Measurements from ENCODE around the gene WDPCP.
"Not testable (repeated sequence)": the region's sequence is repeated elsewhere in the genome, so short reads cannot be mapped to it uniquely, and the experiment has no call there.

WDPCP gene

GRCh38 chr2:63189026-63189425 lies 399.3 kb downstream of the WDPCP start:
- Histone ChIP-seq H3K36me3 (ENCODE audit: control insufficient read depth, insufficient read depth, low read length) (no peaks in the 10 kb centered on the region), H3K27me3 (ENCODE audit: control insufficient read depth, insufficient read depth, low read length) (no peaks in the 10 kb centered on the region), H3K4me1 (ENCODE audit: control insufficient read depth, insufficient read depth, low read length) (no peaks in the 10 kb centered on the region), H3K9me3 (ENCODE audit: control insufficient read depth, insufficient read depth, low read depth, low read length) (peaks cover 6% of the 10 kb centered on the region; the same call in 1 of the 2 replicates), H3K4me3 (ENCODE audit: low read depth, low read length) (no peak overlapping the region), H3K9ac (ENCODE audit: low read length) (no peak overlapping the region), H3K27ac (ENCODE audit: low read depth, low read length) (no peak overlapping the region)

- H3K9ac ChIP-seq (ENCODE audit: low read length) = no peak overlapping the region
- no peaks in the 10 kb centered on the region for H3K36me3 ChIP-seq (ENCODE audit: control insufficient read depth, insufficient read depth, low read length)
- no peaks in the 10 kb centered on the region for H3K27me3 ChIP-seq (ENCODE audit: control insufficient read depth, insufficient read depth, low read length)
- peaks cover 6% of the 10 kb centered on the region; the same call in 1 of the 2 replicates for H3K9me3 ChIP-seq (ENCODE audit: control insufficient read depth, insufficient read depth, low read depth, low read length)
- H3K4me3 ChIP-seq (ENCODE audit: low read depth, low read length) = no peak overlapping the region
- no peaks in the 10 kb centered on the region for H3K4me1 ChIP-seq (ENCODE audit: control insufficient read depth, insufficient read depth, low read length)
- no peak overlapping the region for H3K27ac ChIP-seq (ENCODE audit: low read depth, low read length)
Observed at GRCh38 chr2:63186331-63186730, 401.9 kb downstream of the WDPCP start.

- Histone ChIP-seq H3K27me3 (ENCODE audit: control insufficient read depth, insufficient read depth, low read length) (no peaks in the 10 kb centered on the region), H3K9ac (ENCODE audit: low read length) (no peak overlapping the region), H3K36me3 (ENCODE audit: control insufficient read depth, insufficient read depth, low read length) (no peaks in the 10 kb centered on the region), H3K27ac (ENCODE audit: low read depth, low read length) (no peak overlapping the region), H3K4me1 (ENCODE audit: control insufficient read depth, insufficient read depth, low read length) (no peaks in the 10 kb centered on the region), H3K9me3 (ENCODE audit: control insufficient read depth, insufficient read depth, low read depth, low read length) (0 out of 2 replicates have a peak, but pooled peaks cover 2% of the 10 kb centered on the region), H3K4me3 (ENCODE audit: low read depth, low read length) (no peak overlapping the region)
Observed at GRCh38 chr2:63163161-63163820, 425.0 kb downstream of the WDPCP start.

GRCh38 chr2:63159262-63159661 lies 429.0 kb downstream of the WDPCP start:
- no peaks in the 10 kb centered on the region for H3K27me3 ChIP-seq (ENCODE audit: control insufficient read depth, insufficient read depth, low read length)
- H3K27ac ChIP-seq (ENCODE audit: low read depth, low read length) = no peak overlapping the region
- no peak overlapping the region for H3K4me3 ChIP-seq (ENCODE audit: low read depth, low read length)
- H3K36me3 ChIP-seq (ENCODE audit: control insufficient read depth, insufficient read depth, low read length) = no peaks in the 10 kb centered on the region
- H3K9me3 ChIP-seq (ENCODE audit: control insufficient read depth, insufficient read depth, low read depth, low read length) = 0 out of 2 replicates have a peak, but pooled peaks cover 1% of the 10 kb centered on the region
- H3K9ac ChIP-seq (ENCODE audit: low read length) = no peak overlapping the region
- H3K4me1 ChIP-seq (ENCODE audit: control insufficient read depth, insufficient read depth, low read length) = no peaks in the 10 kb centered on the region

GRCh38 chr2:63136683-63137082 lies 451.6 kb downstream of the WDPCP start:
- not testable (repeated sequence) for H3K27me3 ChIP-seq (ENCODE audit: control insufficient read depth, insufficient read depth, low read length); H3K36me3 ChIP-seq (ENCODE audit: control insufficient read depth, insufficient read depth, low read length); H3K4me3 ChIP-seq (ENCODE audit: low read depth, low read length); H3K4me1 ChIP-seq (ENCODE audit: control insufficient read depth, insufficient read depth, low read length); H3K9ac ChIP-seq (ENCODE audit: low read length); H3K27ac ChIP-seq (ENCODE audit: low read depth, low read length)
- peaks cover 25% of the 10 kb centered on the region; the same call in 1 of the 2 replicates for H3K9me3 ChIP-seq (ENCODE audit: control insufficient read depth, insufficient read depth, low read depth, low read length)

GRCh38 chr2:63132020-63132419 lies 456.3 kb downstream of the WDPCP start:
- H3K27me3 ChIP-seq (ENCODE audit: control insufficient read depth, insufficient read depth, low read length) = no peaks in the 10 kb centered on the region
- no peak overlapping the region for H3K9ac ChIP-seq (ENCODE audit: low read length)
- H3K4me3 ChIP-seq (ENCODE audit: low read depth, low read length) = no peak overlapping the region
- H3K4me1 ChIP-seq (ENCODE audit: control insufficient read depth, insufficient read depth, low read length) = no peaks in the 10 kb centered on the region
- no peak overlapping the region for H3K27ac ChIP-seq (ENCODE audit: low read depth, low read length)
- H3K9me3 ChIP-seq (ENCODE audit: control insufficient read depth, insufficient read depth, low read depth, low read length) = peaks cover 12% of the 10 kb centered on the region; the same call in 1 of the 2 replicates
- H3K36me3 ChIP-seq (ENCODE audit: control insufficient read depth, insufficient read depth, low read length) = no peaks in the 10 kb centered on the region

- no peaks in the 10 kb centered on the region for H3K4me1 ChIP-seq (ENCODE audit: control insufficient read depth, insufficient read depth, low read length)
- no peaks in the 10 kb centered on the region for H3K36me3 ChIP-seq (ENCODE audit: control insufficient read depth, insufficient read depth, low read length)
- no peaks in the 10 kb centered on the region for H3K27me3 ChIP-seq (ENCODE audit: control insufficient read depth, insufficient read depth, low read length)
- H3K9me3 ChIP-seq (ENCODE audit: control insufficient read depth, insufficient read depth, low read depth, low read length) = peaks cover 7% of the 10 kb centered on the region; the same call in 1 of the 2 replicates
- H3K27ac ChIP-seq (ENCODE audit: low read depth, low read length) = no peak overlapping the region
- H3K4me3 ChIP-seq (ENCODE audit: low read depth, low read length) = no peak overlapping the region
- no peak overlapping the region for H3K9ac ChIP-seq (ENCODE audit: low read length)
Observed at GRCh38 chr2:63131196-63131595, 457.1 kb downstream of the WDPCP start.

GRCh38 chr2:63127594-63127993 lies 460.7 kb downstream of the WDPCP start:
- no peaks in the 10 kb centered on the region for H3K9me3 ChIP-seq (ENCODE audit: control insufficient read depth, insufficient read depth, low read depth, low read length)

GRCh38 chr2:63124850-63125249 lies 463.4 kb downstream of the WDPCP start:
- Histone ChIP-seq H3K27me3 (ENCODE audit: control insufficient read depth, insufficient read depth, low read length) (no peaks in the 10 kb centered on the region), H3K4me3 (ENCODE audit: low read depth, low read length) (no peak overlapping the region), H3K27ac (ENCODE audit: low read depth, low read length) (no peak overlapping the region), H3K36me3 (ENCODE audit: control insufficient read depth, insufficient read depth, low read length) (no peaks in the 10 kb centered on the region), H3K4me1 (ENCODE audit: control insufficient read depth, insufficient read depth, low read length) (no peaks in the 10 kb centered on the region; the same call in 1 of the 2 replicates), H3K9ac (ENCODE audit: low read length) (no peak overlapping the region), H3K9me3 (ENCODE audit: control insufficient read depth, insufficient read depth, low read depth, low read length) (no peaks in the 10 kb centered on the region)

More at GRCh38 chr2:63127594-63127993, 460.7 kb downstream of the WDPCP start:
- no peak overlapping the region for H3K27ac ChIP-seq (ENCODE audit: low read depth, low read length)
- H3K36me3 ChIP-seq (ENCODE audit: control insufficient read depth, insufficient read depth, low read length) = no peaks in the 10 kb centered on the region
- H3K4me1 ChIP-seq (ENCODE audit: control insufficient read depth, insufficient read depth, low read length) = no peaks in the 10 kb centered on the region
- no peaks in the 10 kb centered on the region for H3K27me3 ChIP-seq (ENCODE audit: control insufficient read depth, insufficient read depth, low read length)
- no peak overlapping the region for H3K4me3 ChIP-seq (ENCODE audit: low read depth, low read length)
- no peak overlapping the region for H3K9ac ChIP-seq (ENCODE audit: low read length)

- Histone ChIP-seq H3K27ac (ENCODE audit: low read depth, low read length) (no peak overlapping the region), H3K4me3 (ENCODE audit: low read depth, low read length) (no peak overlapping the region), H3K9ac (ENCODE audit: low read length) (no peak overlapping the region), H3K36me3 (ENCODE audit: control insufficient read depth, insufficient read depth, low read length) (no peaks in the 10 kb centered on the region), H3K4me1 (ENCODE audit: control insufficient read depth, insufficient read depth, low read length) (no peaks in the 10 kb centered on the region; the same call in 1 of the 2 replicates), H3K27me3 (ENCODE audit: control insufficient read depth, insufficient read depth, low read length) (no peaks in the 10 kb centered on the region), H3K9me3 (ENCODE audit: control insufficient read depth, insufficient read depth, low read depth, low read length) (no peaks in the 10 kb centered on the region)
Observed at GRCh38 chr2:63124218-63124617, 464.1 kb downstream of the WDPCP start.

GRCh38 chr2:63122921-63123320 lies 465.4 kb downstream of the WDPCP start:
- Histone ChIP-seq H3K9me3 (ENCODE audit: control insufficient read depth, insufficient read depth, low read depth, low read length) (no peaks in the 10 kb centered on the region), H3K4me3 (ENCODE audit: low read depth, low read length) (no peak overlapping the region), H3K27me3 (ENCODE audit: control insufficient read depth, insufficient read depth, low read length) (no peaks in the 10 kb centered on the region), H3K4me1 (ENCODE audit: control insufficient read depth, insufficient read depth, low read length) (no peaks in the 10 kb centered on the region; the same call in 1 of the 2 replicates), H3K36me3 (ENCODE audit: control insufficient read depth, insufficient read depth, low read length) (no peaks in the 10 kb centered on the region), H3K9ac (ENCODE audit: low read length) (no peak overlapping the region), H3K27ac (ENCODE audit: low read depth, low read length) (no peak overlapping the region)

Measured in HUES6 (cell line).